K562 (cell line): ENCODE data around the gene TBC1D1. TPM values are rescaled to one million over a fixed set of nuclear protein-coding genes. Genes with fewer than 3 reads are reported as not detected.

Experiments
- ATAC-seq: fragments of 200-7000 bp; cut with Tn5 transposase; 3 replicates; pipeline ENCODE4 v1.9.1; 2020; ENCODE audit warnings: moderate library complexity
- BruUV-seq: library from RNA; stranded (reverse); fragments of 400-500 nt; replicated peaks from 2 replicates; lab custom pipeline; 2021; lab: Mats Ljungman, UMichigan
- CTCF ChIA-PET: fragments of 300-600 bp; formaldehyde crosslinking; extraction: SDS; loops from one replicate; lab custom pipeline; 2021; ENCODE audit warnings: low intra/inter-chr PET ratio; lab: Yijun Ruan, JAX
- POLR2A ChIA-PET: fragments of 300-600, 350-650 bp; sonication (Branson Sonifier 250); formaldehyde crosslinking; extraction: SDS; loops from one replicate; lab custom pipeline; 2021; ENCODE audit warnings: antibody characterized with exemption, inconsistent platforms; lab: Yijun Ruan, JAX
- DNase-seq, 4 experiments: peaks; one replicate each; pipeline versions ENCODE4 v3.0.0 to v3.0.0-alpha.2; 2011 to 2018; ENCODE audit warnings: low spot score in 3 of 4, mixed read lengths in 3 of 4; ENCODE audit errors: extremely low read depth in 1 of 4
- FAIRE-seq: peaks from 2 replicates; lab custom pipeline; 2011; peaks lifted over from hg19 to GRCh38; lab: Jason Lieb, UNC
- H2AFZ ChIP-seq: 2 replicates; pipeline ENCODE4 v1.6.0; 2011; ENCODE audit warnings: low read depth, low read length, control low read depth, inconsistent platforms
- H3K27ac ChIP-seq: fragments of 200-600 bp; 3 replicates; pipeline ENCODE4 v1.8.0; 2011; ENCODE audit warnings: low read depth, mild to moderate bottlenecking, control low read depth, inconsistent platforms, low read length, moderate library complexity, mixed read lengths; ENCODE audit errors: extremely low read depth
- H3K27me3 ChIP-seq, 2 experiments: fragments of 300-600 bp in 1 of 2; 2 replicates in 1 of 2; 3 replicates in 1 of 2; pipeline versions ENCODE4 v1.6.0 to v1.8.0; 2011; ENCODE audit warnings: inconsistent platforms in 2 of 2, low read length in 2 of 2, mild to moderate bottlenecking in 1 of 2, mixed read lengths in 1 of 2, moderate library complexity in 1 of 2; ENCODE audit not compliant: control insufficient read depth in 2 of 2, insufficient read depth in 2 of 2
- H3K36me3 ChIP-seq: fragments of 300-600 bp; 3 replicates; pipeline ENCODE4 v1.8.0; 2011; ENCODE audit warnings: mild to moderate bottlenecking, low read length, inconsistent platforms; ENCODE audit not compliant: control insufficient read depth, insufficient read depth
- H3K4me1 ChIP-seq, 2 experiments: fragments of 200-600 bp in 1 of 2; replicated peaks in 1 of 2; 2 replicates in 1 of 2; 3 replicates in 1 of 2; pipeline versions ENCODE4 v1.5.1 to v1.8.0; 2011; ENCODE audit warnings: inconsistent platforms in 2 of 2, low read length in 2 of 2, mild to moderate bottlenecking in 1 of 2, mixed read lengths in 1 of 2, moderate library complexity in 1 of 2; ENCODE audit not compliant: control insufficient read depth in 2 of 2, insufficient read depth in 2 of 2
- H3K4me2 ChIP-seq: 2 replicates; pipeline ENCODE4 v1.6.1; 2011; ENCODE audit warnings: low read length, control low read depth, inconsistent platforms, mixed read lengths; ENCODE audit not compliant: insufficient read depth
- H3K4me3 ChIP-seq: fragments of 200-600 bp; sonication (generic), shearing (Covaris generic); 2 replicates; pipeline ENCODE4 v1.5.1; 2016; ENCODE audit warnings: control low read depth, inconsistent platforms
- H3K79me2 ChIP-seq: fragments of 200-600 bp; 3 replicates; pipeline ENCODE4 v1.8.0; 2011; ENCODE audit warnings: low read length, inconsistent platforms; ENCODE audit not compliant: control insufficient read depth, insufficient read depth
- H3K9ac ChIP-seq, 2 experiments: 2 replicates each; pipeline versions ENCODE4 v1.6.0 to v1.6.1; 2011; ENCODE audit warnings: low read depth in 2 of 2, low read length in 2 of 2, control low read depth in 1 of 2, inconsistent platforms in 1 of 2, mild to moderate bottlenecking in 1 of 2, mixed read lengths in 1 of 2; ENCODE audit not compliant: insufficient read depth in 1 of 2
- H3K9me1 ChIP-seq: one replicate; pipeline ENCODE4 v1.6.0; 2011; ENCODE audit warnings: inconsistent platforms, mild to moderate bottlenecking, low read length, moderate library complexity; ENCODE audit not compliant: control insufficient read depth, insufficient read depth
- H3K9me3 ChIP-seq: replicated peaks from 2 replicates; pipeline ENCODE4 v1.5.1; 2011; ENCODE audit warnings: low read depth, low read length, inconsistent platforms; ENCODE audit not compliant: control insufficient read depth, insufficient read depth
- H4K20me1 ChIP-seq: replicated peaks from 2 replicates; pipeline ENCODE4 v1.6.1; 2011; ENCODE audit warnings: low read length, inconsistent platforms, mixed read lengths; ENCODE audit not compliant: control insufficient read depth, insufficient read depth
- AFF1 ChIP-seq, 2 experiments: fragments of 450-650 bp; IDR thresholded peaks; 2 replicates each; pipeline ENCODE4 v1.6.1; 2018; ENCODE audit warnings: mild to moderate bottlenecking in 2 of 2, low read depth in 1 of 2; ENCODE audit not compliant: partially characterized antibody in 2 of 2
- COPS2 ChIP-seq: fragments of 450-650 bp; conservative IDR thresholded peaks from 2 replicates; pipeline ENCODE4 v1.6.1; 2016; ENCODE audit warnings: mild to moderate bottlenecking, moderate library complexity
- E2F4 ChIP-seq: sonication (generic); formaldehyde crosslinking; IDR thresholded peaks from 2 replicates; pipeline ENCODE4 v1.8.0; 2022; ENCODE audit warnings: mild to moderate bottlenecking, low read depth, missing genetic modification reagents
- FOXK2 ChIP-seq, 2 experiments: fragments of 450-650 bp; IDR thresholded peaks in 1 of 2; conservative IDR thresholded peaks in 1 of 2; 2 replicates each; pipeline ENCODE4 v1.6.1; 2016; ENCODE audit warnings: low read depth in 2 of 2, mild to moderate bottlenecking in 1 of 2
- GTF2B ChIP-seq: IDR thresholded peaks from 2 replicates; pipeline ENCODE4 v1.6.1; 2011; ENCODE audit not compliant: insufficient read length; ENCODE audit errors: extremely low read depth
- KAT7 ChIP-seq: sonication (generic); formaldehyde crosslinking; IDR thresholded peaks from 2 replicates; pipeline ENCODE4 v1.8.0; 2022; ENCODE audit warnings: missing genetic modification reagents, mild to moderate bottlenecking, borderline replicate concordance
- L3MBTL2 ChIP-seq: fragments of 450-650 bp; IDR thresholded peaks from 2 replicates; pipeline ENCODE4 v1.6.1; 2016; ENCODE audit warnings: mild to moderate bottlenecking, moderate library complexity
- MTF1 ChIP-seq: fragments of 250-450 bp; sonication (Bioruptor Pico); IDR thresholded peaks from 2 replicates; pipeline ENCODE4 v1.9.0; 2021; ENCODE audit warnings: moderate library complexity, mild to moderate bottlenecking, inconsistent platforms, borderline replicate concordance
- POU5F1 ChIP-seq: fragments of 150-350 bp; IDR thresholded peaks from 2 replicates; pipeline ENCODE4 v1.6.1; 2014; ENCODE audit warnings: borderline replicate concordance, low read length, low read depth, mild to moderate bottlenecking; ENCODE audit not compliant: partially characterized antibody
- TRIM24 ChIP-seq, 2 experiments: fragments of 450-650 bp; IDR thresholded peaks; 2 replicates each; pipeline ENCODE4 v1.6.1; 2016
- ZNF696 ChIP-seq: fragments of 250-450 bp; sonication (Bioruptor Pico); conservative IDR thresholded peaks from 2 replicates; pipeline ENCODE4 v1.4.0; 2020; ENCODE audit warnings: mild to moderate bottlenecking, moderate library complexity
- ZNF707 ChIP-seq: fragments of 250-450 bp; sonication (Bioruptor Pico); conservative IDR thresholded peaks from 2 replicates; pipeline ENCODE4 v1.8.0; 2022; ENCODE audit warnings: inconsistent platforms, mild to moderate bottlenecking, moderate library complexity
- WGBS: fragments of 100-300 bp; shearing (Covaris generic); methylation state at CpG from one replicate; pipeline ENCODE4 v1.1.6; 2016; ENCODE audit warnings: low coverage, mixed read lengths; ENCODE audit not compliant: insufficient coverage; ENCODE audit errors: missing lambda C conversion rate; 5-methylcytosine and 5-hydroxymethylcytosine counted together
- in situ Hi-C: fragments of 300-500 bp; cut with MboI; formaldehyde crosslinking; loops from 4 replicates; pipeline ENCODE4 v1.15.0; 2018; ENCODE audit warnings: inconsistent platforms, mixed read lengths
- intact Hi-C: fragments of 100-400 bp; cut with micrococcal nuclease; formaldehyde crosslinking; loops from 2 replicates; pipeline ENCODE4 v1.14.2; 2022
- polyA plus RNA-seq, 8 experiments: library from polyadenylated mRNA; depleted of rRNA in 4 of 8; stranded (reverse) in 5 of 8; unstranded in 3 of 8; fragments of >200 nt; fragmentation: Nextera tagmentation in 2 of 8; fragmentation: Illumina TruSeq in 1 of 8; extraction: Ambion mirVana in 2 of 8; extraction: Trizol in 1 of 8; gene quantifications; 2 replicates each; pipeline versions ENCODE4 v1.2.1 to v1.2.3, GENCODE V29; 2011 to 2014; ENCODE audit warnings: inconsistent platforms in 1 of 8, missing spikeins in 1 of 8
- total RNA-seq, 7 experiments: library from RNA; depleted of rRNA in 6 of 7; stranded (reverse); fragments of >200 nt in 6 of 7; fragmentation: Illumina TruSeq in 2 of 7; extraction: Trizol in 2 of 7; gene quantifications; 2 replicates each; pipeline versions ENCODE4 v1.2.1 to v1.2.3, GENCODE V29; 2011 to 2021; ENCODE audit warnings: low replicate concordance in 1 of 7

Gene TBC1D1
- total and polyA plus RNA-seq, 9 of the 15 experiments (the other 6 are each of a cell fraction or from before 2014, with no cell fraction given): 0.59 to 14.2 (median 8.8) TPM

GRCh38 chr4:38080061-38080974, 189.4 kb downstream of the TBC1D1 start:
- no peaks in the 10 kb centered on the region for H3K9me1 ChIP-seq
- POLR2A ChIA-PET: no interaction called here
- TF ChIP-seq ZNF696 (CRISPR knock-in tag) (no peak), GTF2B (no peak), MTF1 (no peak), FOXK2 (conservative IDR thresholded peaks at IDR 0.05 in 1 of 2, IDR thresholded peaks at IDR 0.05 in 1 of 2; ENCODE audit: low read depth in 2 of 2) (no peak), COPS2 (no peak), ZNF707 (CRISPR knock-in tag) (no peak), KAT7 (CRISPR knock-in tag) (no peak), TRIM24 (IDR thresholded peaks at IDR 0.05) (no peak), E2F4 (CRISPR knock-in tag) (no peak), L3MBTL2 (no peak), AFF1 (IDR thresholded peaks at IDR 0.05; ENCODE audit: low read depth in 1 of 2, partially characterized antibody in 2 of 2) (no peak), POU5F1 (no peak)

More at GRCh38 chr4:38080061-38080974, 189.4 kb downstream of the TBC1D1 start:
- CTCF ChIA-PET: no interaction called here
- H3K9me3 ChIP-seq: no peaks in the 10 kb centered on the region
- H2AFZ ChIP-seq: no peak overlapping the region
- WGBS: 28% methylated on average over 12 of the region's 14 CpGs
- no peaks in the 10 kb centered on the region for H3K79me2 ChIP-seq
- H3K4me1 ChIP-seq: peaks cover 0 to 15% of the 10 kb centered on the region in 2 experiments; a peak in 4 of 5 replicates
- H3K27ac ChIP-seq: no peak overlapping the region
- no peak for DNase-seq
- H3K36me3 ChIP-seq: no peaks in the 10 kb centered on the region
- H3K27me3 ChIP-seq: peaks cover 1 to 3% of the 10 kb centered on the region in 2 experiments; a peak in 2 of 5 replicates
- no peak for ATAC-seq
- BruUV-seq: no TSS peak
- intact Hi-C loops: no loop called here
- H3K4me3 ChIP-seq: no peak overlapping the region
- in situ Hi-C loops: loop anchor here (5.0 kb wide), 1 partner anchor 92 kb away; no protein-coding TSS in a partner anchor
- 0 out of 2 replicates have a peak, but pooled peaks cover 2% of the 10 kb centered on the region for H4K20me1 ChIP-seq
- H3K9ac ChIP-seq: no peak overlapping the region
- no peak overlapping the region for H3K4me2 ChIP-seq
- FAIRE-seq: no peak
